DMS53 treated with DMSO at 0.1 percent for 48 hours (cell line): ENCODE data around the gene BDKRB2.

Experiments
- DNase-seq: peaks from one replicate; lab custom pipeline; 2025; ENCODE audit not compliant: unreplicated experiment; lab: John Stamatoyannopoulos, UW

BDKRB2 gene

GRCh38 chr14:96176275-96176674, 28.4 kb upstream of the BDKRB2 start:
- no peak for DNase-seq

GRCh38 chr14:96176811-96177211, 27.8 kb upstream of the BDKRB2 start:
- DNase-seq: no peak

- DNase-seq: no peak
These were observed 26.8 kb upstream of the BDKRB2 start for GRCh38 chr14:96177766-96178375.

- DNase-seq: no peak
These were observed 25.9 kb upstream of the BDKRB2 start for GRCh38 chr14:96178461-96179321.

GRCh38 chr14:96180043-96180874, 24.4 kb upstream of the BDKRB2 start:
- no peak for DNase-seq

GRCh38 chr14:96181186-96182056, 23.2 kb upstream of the BDKRB2 start:
- no peak for DNase-seq

- DNase-seq: no peak
These were observed 22.1 kb upstream of the BDKRB2 start for GRCh38 chr14:96182546-96182945.

- no peak for DNase-seq
These were observed 19.9 kb upstream of the BDKRB2 start for GRCh38 chr14:96184737-96185136.

GRCh38 chr14:96187216-96188031, 17.2 kb upstream of the BDKRB2 start:
- DNase-seq: no peak

GRCh38 chr14:96189281-96189711, 15.3 kb upstream of the BDKRB2 start:
- no peak for DNase-seq

- DNase-seq: no peak
These were observed 13.3 kb upstream of the BDKRB2 start for GRCh38 chr14:96191353-96191752.

GRCh38 chr14:96191841-96192462, 12.7 kb upstream of the BDKRB2 start:
- DNase-seq: no peak

GRCh38 chr14:96192975-96193805, 11.4 kb upstream of the BDKRB2 start:
- DNase-seq: no peak

- DNase-seq: no peak
These were observed 10.4 kb upstream of the BDKRB2 start for GRCh38 chr14:96194262-96194656.

GRCh38 chr14:96194657-96195431, 9.8 kb upstream of the BDKRB2 start:
- no peak for DNase-seq

GRCh38 chr14:96195441-96196081, 9.1 kb upstream of the BDKRB2 start:
- DNase-seq: no peak

GRCh38 chr14:96197163-96197852, 7.3 kb upstream of the BDKRB2 start:
- DNase-seq: no peak
